GM23338 (cell line): ENCODE data around the gene MT4. TPM values are rescaled to one million over a fixed set of nuclear protein-coding genes. Genes with fewer than 3 reads are reported as not detected.

ENCODE experiments used
- ATAC-seq: fragments of 200-7000 bp; cut with Tn5 transposase; 3 replicates; pipeline ENCODE4 v1.9.1; 2020
- DNase-seq: peaks from one replicate; pipeline ENCODE4 v3.0.0-alpha.2; 2015; ENCODE audit warnings: low spot score
- H2AFZ ChIP-seq: fragments of 200-600 bp; sonication (generic); 2 replicates; pipeline ENCODE4 v1.8.0; 2016; ENCODE audit warnings: antibody characterized with exemption, mild to moderate bottlenecking, moderate library complexity
- H3F3A ChIP-seq: fragments of 200-600 bp; sonication (generic); replicated peaks from 2 replicates; pipeline ENCODE4 v1.8.0; 2017; ENCODE audit warnings: antibody characterized with exemption, mixed run types, low read depth
- H3K27ac ChIP-seq: fragments of 200-600 bp; sonication (generic); 2 replicates; pipeline ENCODE4 v1.6.1; 2016; ENCODE audit warnings: low read depth
- H3K27me3 ChIP-seq: fragments of 200-600 bp; sonication (generic); 2 replicates; pipeline ENCODE4 v1.8.0; 2016; ENCODE audit warnings: mild to moderate bottlenecking, mixed run types, moderate library complexity; ENCODE audit not compliant: insufficient read depth
- H3K36me3 ChIP-seq: fragments of 200-600 bp; sonication (generic); 2 replicates; pipeline ENCODE4 v1.8.0; 2016; ENCODE audit warnings: mild to moderate bottlenecking; ENCODE audit not compliant: insufficient read depth
- H3K4me1 ChIP-seq: fragments of 200-600 bp; sonication (generic); 2 replicates; pipeline ENCODE4 v1.8.0; 2016; ENCODE audit warnings: mild to moderate bottlenecking, moderate library complexity; ENCODE audit not compliant: insufficient read depth
- H3K4me2 ChIP-seq: fragments of 200-600 bp; sonication (generic); 2 replicates; pipeline ENCODE4 v1.7.1; 2017; ENCODE audit warnings: mixed run types
- H3K4me3 ChIP-seq: fragments of 200-600 bp; sonication (generic); 2 replicates; pipeline ENCODE4 v1.6.1; 2016; ENCODE audit warnings: mixed run types
- H3K79me2 ChIP-seq: fragments of 200-600 bp; sonication (generic); replicated peaks from 2 replicates; pipeline ENCODE4 v1.8.0; 2017; ENCODE audit warnings: mild to moderate bottlenecking; ENCODE audit not compliant: insufficient read depth
- H3K9me2 ChIP-seq: fragments of 200-600 bp; sonication (generic); 2 replicates; pipeline ENCODE4 v1.8.0; 2017; ENCODE audit not compliant: insufficient read depth
- H4K20me1 ChIP-seq: fragments of 200-600 bp; sonication (generic); replicated peaks from 2 replicates; pipeline ENCODE4 v1.8.0; 2017; ENCODE audit warnings: mild to moderate bottlenecking; ENCODE audit not compliant: insufficient read depth
- H3K27ac Mint-ChIP-seq: 2 replicates; pipeline ENCODE4 v1.8.0; 2020; ENCODE audit warnings: inconsistent platforms, mild to moderate bottlenecking, moderate library complexity, mixed read lengths
- H3K27me3 Mint-ChIP-seq: 3 replicates; pipeline ENCODE4 v1.8.0; 2022; ENCODE audit warnings: low read depth, mild to moderate bottlenecking, moderate library complexity, mixed read lengths, inconsistent platforms; ENCODE audit not compliant: insufficient read depth, poor library complexity
- H3K36me3 Mint-ChIP-seq: 3 replicates; pipeline ENCODE4 v1.8.0; 2021; ENCODE audit warnings: low read depth, mild to moderate bottlenecking, inconsistent platforms, moderate library complexity, mixed read lengths
- H3K4me1 Mint-ChIP-seq: 3 replicates; pipeline ENCODE4 v1.8.0; 2020; ENCODE audit warnings: mild to moderate bottlenecking, inconsistent platforms, mixed read lengths
- H3K4me3 Mint-ChIP-seq: 3 replicates; pipeline ENCODE4 v1.8.0; 2021; ENCODE audit warnings: moderate library complexity, mild to moderate bottlenecking, inconsistent platforms, mixed read lengths
- H3K9me3 Mint-ChIP-seq: 3 replicates; pipeline ENCODE4 v1.8.0; 2020; ENCODE audit warnings: moderate library complexity, mild to moderate bottlenecking, inconsistent platforms, mixed read lengths
- CREB1 ChIP-seq: fragments of 250-450 bp; sonication (Bioruptor Pico); IDR thresholded peaks from 2 replicates; pipeline ENCODE4 v1.5.0; 2020; ENCODE audit warnings: low read depth, mild to moderate bottlenecking, moderate library complexity
- EZH2 ChIP-seq: fragments of 200-600 bp; sonication (generic); IDR thresholded peaks from one replicate; pipeline ENCODE4 v1.8.0; 2017; ENCODE audit warnings: antibody characterized with exemption, mild to moderate bottlenecking, low read depth; ENCODE audit not compliant: unreplicated experiment
- JUNB ChIP-seq: IDR thresholded peaks from one replicate; pipeline ENCODE4 v1.6.1; 2016; ENCODE audit warnings: antibody characterized with exemption; ENCODE audit not compliant: unreplicated experiment
- POLR2AphosphoS5 ChIP-seq: IDR thresholded peaks from 2 replicates; pipeline ENCODE4 v1.6.1; 2016; ENCODE audit warnings: antibody characterized with exemption, low read depth
- REST ChIP-seq: IDR thresholded peaks from one replicate; pipeline ENCODE4 v1.6.1; 2018; ENCODE audit warnings: antibody characterized with exemption; ENCODE audit not compliant: unreplicated experiment
- ZNF331 ChIP-seq: fragments of 250-450 bp; sonication (Bioruptor Pico); IDR thresholded peaks from 2 replicates; pipeline ENCODE4 v1.5.0; 2020; ENCODE audit warnings: low read depth, mild to moderate bottlenecking, moderate library complexity
- polyA plus RNA-seq: library from polyadenylated mRNA; unstranded; fragments of >200 nt; fragmentation: Nextera tagmentation; extraction: Ambion mirVana; gene quantifications from 2 replicates; pipeline ENCODE4 v1.2.1, GENCODE V29; 2016
- total RNA-seq: library from RNA; depleted of rRNA; stranded (reverse); fragments of >200 nt; shearing (Covaris generic); gene quantifications from 2 replicates; pipeline ENCODE4 v1.2.3, GENCODE V29; 2014
- TF ChIP-seq, protein P1 (sequence below), 2 experiments: fragments of 200-600 bp in 1 of 2; sonication (generic) in 1 of 2; conservative IDR thresholded peaks; 2 replicates each; pipeline versions ENCODE4 v1.5.1 to v1.6.1; 2016 to 2017; ENCODE audit warnings: antibody characterized with exemption in 2 of 2, low read depth in 2 of 2, mild to moderate bottlenecking in 2 of 2, moderate library complexity in 1 of 2

The MT4 gene
- total and polyA plus RNA-seq, 2 experiments from 2014 or later, result not detected

DNA sequence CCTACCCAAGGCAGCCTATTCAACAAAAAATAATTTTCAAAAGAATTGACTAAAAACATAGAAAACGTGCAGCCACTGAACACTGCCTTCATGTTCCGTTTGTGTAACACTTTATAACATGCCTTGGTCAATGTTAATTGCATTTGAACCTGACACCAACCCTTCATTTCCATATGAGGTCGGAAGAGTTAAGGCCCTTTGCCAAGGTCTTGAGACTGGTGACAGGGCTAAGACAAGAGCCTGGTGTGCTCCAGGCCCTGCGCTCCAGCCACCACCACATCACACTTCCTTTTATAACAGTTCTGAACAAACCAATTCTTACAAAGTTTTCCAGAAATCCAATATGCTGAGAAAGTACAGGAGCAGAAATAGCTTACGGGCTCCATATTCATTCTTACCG, 49.2 kb upstream of the MT4 start:
- H3K36me3 Mint-ChIP-seq, result no peaks in the 10 kb centered on the region
- H3K9me3 Mint-ChIP-seq, result no peaks in the 10 kb centered on the region
- no peaks in the 10 kb centered on the region for H3K9me2 ChIP-seq
- 0 out of 2 replicates have a peak, but pooled peaks cover 5% of the 10 kb centered on the region for H3F3A ChIP-seq
- H3K4me1 Mint-ChIP-seq, result peaks cover 5% of the 10 kb centered on the region; the same call in 2 of the 3 replicates
- no peaks in the 10 kb centered on the region for H3K27me3 ChIP-seq
- H3K4me2 ChIP-seq, result no peak overlapping the region
- TF ChIP-seq CREB1 (CRISPR knock-in tag) (no peak), JUNB (no peak), REST (no peak), ZNF331 (CRISPR knock-in tag) (no peak)
- TF ChIP-seq, protein P1, sequence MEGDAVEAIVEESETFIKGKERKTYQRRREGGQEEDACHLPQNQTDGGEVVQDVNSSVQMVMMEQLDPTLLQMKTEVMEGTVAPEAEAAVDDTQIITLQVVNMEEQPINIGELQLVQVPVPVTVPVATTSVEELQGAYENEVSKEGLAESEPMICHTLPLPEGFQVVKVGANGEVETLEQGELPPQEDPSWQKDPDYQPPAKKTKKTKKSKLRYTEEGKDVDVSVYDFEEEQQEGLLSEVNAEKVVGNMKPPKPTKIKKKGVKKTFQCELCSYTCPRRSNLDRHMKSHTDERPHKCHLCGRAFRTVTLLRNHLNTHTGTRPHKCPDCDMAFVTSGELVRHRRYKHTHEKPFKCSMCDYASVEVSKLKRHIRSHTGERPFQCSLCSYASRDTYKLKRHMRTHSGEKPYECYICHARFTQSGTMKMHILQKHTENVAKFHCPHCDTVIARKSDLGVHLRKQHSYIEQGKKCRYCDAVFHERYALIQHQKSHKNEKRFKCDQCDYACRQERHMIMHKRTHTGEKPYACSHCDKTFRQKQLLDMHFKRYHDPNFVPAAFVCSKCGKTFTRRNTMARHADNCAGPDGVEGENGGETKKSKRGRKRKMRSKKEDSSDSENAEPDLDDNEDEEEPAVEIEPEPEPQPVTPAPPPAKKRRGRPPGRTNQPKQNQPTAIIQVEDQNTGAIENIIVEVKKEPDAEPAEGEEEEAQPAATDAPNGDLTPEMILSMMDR (conservative IDR thresholded peaks at IDR 0.05; ENCODE audit: low read depth in 2 of 2), result no peak
- no peak overlapping the region for H3K4me3 ChIP-seq
- peaks cover 4% of the 10 kb centered on the region for H3K27me3 Mint-ChIP-seq
- no peak overlapping the region for H3K4me3 Mint-ChIP-seq
- ATAC-seq, result no peak
- peaks cover 9% of the 10 kb centered on the region for H3K4me1 ChIP-seq
- H3K27ac Mint-ChIP-seq, result no peak overlapping the region
- no peak overlapping the region for H2AFZ ChIP-seq
- no peak for DNase-seq
- no peaks in the 10 kb centered on the region; the same call in 1 of the 2 replicates for H4K20me1 ChIP-seq
- H3K36me3 ChIP-seq, result no peaks in the 10 kb centered on the region
- H3K27ac ChIP-seq, result no peak overlapping the region
- H3K79me2 ChIP-seq, result peaks cover 3% of the 10 kb centered on the region; the same call in 1 of the 2 replicates

- H3K79me2 ChIP-seq, result peaks cover 3% of the 10 kb centered on the region; the same call in 1 of the 2 replicates
- peaks cover 6% of the 10 kb centered on the region; the same call in 2 of the 3 replicates for H3K4me1 Mint-ChIP-seq
- no peak overlapping the region for H3K4me3 Mint-ChIP-seq
- H3K27me3 Mint-ChIP-seq, result peaks cover 4% of the 10 kb centered on the region
- 0 out of 2 replicates have a peak, but pooled peaks cover 5% of the 10 kb centered on the region for H3F3A ChIP-seq
- no peak overlapping the region for H3K4me2 ChIP-seq
- no peaks in the 10 kb centered on the region for H3K36me3 ChIP-seq
- H3K9me3 Mint-ChIP-seq, result no peaks in the 10 kb centered on the region
- H3K27ac Mint-ChIP-seq, result no peak overlapping the region
- no peak overlapping the region for H3K27ac ChIP-seq
- H3K9me2 ChIP-seq, result no peaks in the 10 kb centered on the region
- H3K27me3 ChIP-seq, result no peaks in the 10 kb centered on the region
- H2AFZ ChIP-seq, result no peak overlapping the region
- H3K4me3 ChIP-seq, result no peak overlapping the region
- TF ChIP-seq REST (no peak), EZH2 (no peak), POLR2AphosphoS5 (no peak), ZNF331 (CRISPR knock-in tag) (no peak), CREB1 (CRISPR knock-in tag) (no peak), JUNB (no peak)
- ATAC-seq (no peak), DNase-seq (no peak)
- H4K20me1 ChIP-seq, result no peaks in the 10 kb centered on the region; the same call in 1 of the 2 replicates
- no peaks in the 10 kb centered on the region for H3K36me3 Mint-ChIP-seq
- peaks cover 9% of the 10 kb centered on the region for H3K4me1 ChIP-seq
These were observed 47.7 kb upstream of the MT4 start for GRCh38 chr16:56517206-56517605.
